ENCODE results near the gene TWF2. TPM values are rescaled to one million over a fixed set of nuclear protein-coding genes. Genes with fewer than 3 reads are reported as not detected.

Gene TWF2
- total and polyA plus RNA-seq, 9 of the 15 experiments (the other 6 are each of a cell fraction or from before 2014, with no cell fraction given), result 0.11 to 61.9 (median 29.7) TPM

- H3K4me3 ChIP-seq, result peak overlapping the region; percentile 77
- ChIA-PET POLR2A (interaction anchor here (0.7 to 0.9 kb wide), 2 partner anchors 24 to 1256 kb away, joined by 3 read pairs; no protein-coding TSS in a partner anchor), CTCF (ENCODE audit: low intra/inter-chr PET ratio) (interaction anchor here (0.6 kb wide), 1 partner anchor 46 kb away, joined by 3 read pairs; no protein-coding TSS in a partner anchor)
- H3K36me3 ChIP-seq (ENCODE audit: control insufficient read depth, insufficient read depth, low read length), result peaks cover 48% of the 10 kb centered on the region
- H4K20me1 ChIP-seq (replicated peaks; ENCODE audit: control insufficient read depth, insufficient read depth, low read length), result no peaks in the 10 kb centered on the region
- DNase-seq (ENCODE audit: extremely low read depth in 1 of 4, low spot score in 3 of 4), result no peak
- no peak for TF ChIP-seq NR2C2 (CRISPR knock-in tag; IDR thresholded peaks at IDR 0.05)
- peak; percentile 69 for TF ChIP-seq NR2C2 (tag; IDR thresholded peaks at IDR 0.05)
- TF ChIP-seq NFRKB (IDR thresholded peaks at IDR 0.05; ENCODE audit: low read depth), result 0 out of 2 replicates have a peak, but pooled peaks have one; percentile 12
- TF ChIP-seq ZNF766 (CRISPR knock-in tag; conservative IDR thresholded peaks at IDR 0.05), result peak; percentile 94
- TF ChIP-seq CTBP1 (IDR thresholded peaks at IDR 0.05; ENCODE audit: borderline replicate concordance), result 0 out of 2 replicates have a peak, but pooled peaks have one; percentile 27
- TF ChIP-seq ZBTB7A (IDR thresholded peaks at IDR 0.05; ENCODE audit: borderline replicate concordance, control insufficient read depth, low read depth, low read length), result peak; percentile 7; the same call in 1 of the 2 replicates
- 0 out of 2 replicates have a peak, but pooled peaks have one; percentile 19 for TF ChIP-seq ELF1 (tag; IDR thresholded peaks at IDR 0.05)
- no peak for TF ChIP-seq ATF3 (IDR thresholded peaks at IDR 0.05)
- TF ChIP-seq ATF3 (CRISPR knock-in tag; conservative IDR thresholded peaks at IDR 0.05), result no peak
- TF ChIP-seq FOXA3 (CRISPR knock-in tag; conservative IDR thresholded peaks at IDR 0.05 in 1 of 2, IDR thresholded peaks at IDR 0.05 in 1 of 2), result peak in 1 of 2 experiments; percentile 31; a peak in 1 of 4 replicates
- no peak for TF ChIP-seq KLF16 (IDR thresholded peaks at IDR 0.05)
- TF ChIP-seq XRCC4 (IDR thresholded peaks at IDR 0.05; ENCODE audit: extremely low read depth, insufficient read depth, insufficient read length), result no peak
- TF ChIP-seq, protein P1, sequence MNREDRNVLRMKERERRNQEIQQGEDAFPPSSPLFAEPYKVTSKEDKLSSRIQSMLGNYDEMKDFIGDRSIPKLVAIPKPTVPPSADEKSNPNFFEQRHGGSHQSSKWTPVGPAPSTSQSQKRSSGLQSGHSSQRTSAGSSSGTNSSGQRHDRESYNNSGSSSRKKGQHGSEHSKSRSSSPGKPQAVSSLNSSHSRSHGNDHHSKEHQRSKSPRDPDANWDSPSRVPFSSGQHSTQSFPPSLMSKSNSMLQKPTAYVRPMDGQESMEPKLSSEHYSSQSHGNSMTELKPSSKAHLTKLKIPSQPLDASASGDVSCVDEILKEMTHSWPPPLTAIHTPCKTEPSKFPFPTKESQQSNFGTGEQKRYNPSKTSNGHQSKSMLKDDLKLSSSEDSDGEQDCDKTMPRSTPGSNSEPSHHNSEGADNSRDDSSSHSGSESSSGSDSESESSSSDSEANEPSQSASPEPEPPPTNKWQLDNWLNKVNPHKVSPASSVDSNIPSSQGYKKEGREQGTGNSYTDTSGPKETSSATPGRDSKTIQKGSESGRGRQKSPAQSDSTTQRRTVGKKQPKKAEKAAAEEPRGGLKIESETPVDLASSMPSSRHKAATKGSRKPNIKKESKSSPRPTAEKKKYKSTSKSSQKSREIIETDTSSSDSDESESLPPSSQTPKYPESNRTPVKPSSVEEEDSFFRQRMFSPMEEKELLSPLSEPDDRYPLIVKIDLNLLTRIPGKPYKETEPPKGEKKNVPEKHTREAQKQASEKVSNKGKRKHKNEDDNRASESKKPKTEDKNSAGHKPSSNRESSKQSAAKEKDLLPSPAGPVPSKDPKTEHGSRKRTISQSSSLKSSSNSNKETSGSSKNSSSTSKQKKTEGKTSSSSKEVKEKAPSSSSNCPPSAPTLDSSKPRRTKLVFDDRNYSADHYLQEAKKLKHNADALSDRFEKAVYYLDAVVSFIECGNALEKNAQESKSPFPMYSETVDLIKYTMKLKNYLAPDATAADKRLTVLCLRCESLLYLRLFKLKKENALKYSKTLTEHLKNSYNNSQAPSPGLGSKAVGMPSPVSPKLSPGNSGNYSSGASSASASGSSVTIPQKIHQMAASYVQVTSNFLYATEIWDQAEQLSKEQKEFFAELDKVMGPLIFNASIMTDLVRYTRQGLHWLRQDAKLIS (CRISPR knock-in tag; IDR thresholded peaks at IDR 0.05), result 0 out of 2 replicates have a peak, but pooled peaks have one; percentile 29
- peak overlapping the region; percentile 80 for H3K27ac ChIP-seq (ENCODE audit: extremely low read depth, low read depth, low read length)
- H3K9me3 ChIP-seq (replicated peaks; ENCODE audit: control insufficient read depth, insufficient read depth, low read depth, low read length), result no peaks in the 10 kb centered on the region
- intact Hi-C loops (cut with micrococcal nuclease), result loop anchor here (2.0 kb wide), 1 partner anchor 44 kb away; the partner anchor contains the start of gene POC1A
- no peaks in the 10 kb centered on the region for H3K9me1 ChIP-seq (ENCODE audit: control insufficient read depth, insufficient read depth, low read length)
- peaks cover 22 to 31% of the 10 kb centered on the region in 2 experiments; a peak in 4 of 5 replicates for H3K4me1 ChIP-seq (replicated peaks in 1 of 2; ENCODE audit: control insufficient read depth in 2 of 2, insufficient read depth in 2 of 2, low read length in 2 of 2)
- WGBS (ENCODE audit: insufficient coverage, low coverage, missing lambda C conversion rate), result 44% methylated on average over 14 of the region's 14 CpGs
- in situ Hi-C loops (cut with MboI), result no loop called here
- ATAC-seq, result no peak
- peaks cover 16% of the 10 kb centered on the region for H3K79me2 ChIP-seq (ENCODE audit: control insufficient read depth, insufficient read depth, low read length)
- peak overlapping the region; percentile 78 for H3K4me2 ChIP-seq (ENCODE audit: insufficient read depth, low read length)
- no peaks in the 10 kb centered on the region for H3K27me3 ChIP-seq (ENCODE audit: control insufficient read depth in 2 of 2, insufficient read depth in 2 of 2, low read length in 2 of 2)
- H3K9ac ChIP-seq (ENCODE audit: insufficient read depth in 1 of 2, low read depth in 2 of 2, low read length in 2 of 2), result peak overlapping the region; percentile 80 to 96
- FAIRE-seq, result peak; percentile 15
- TSS peak; percentile 65 for BruUV-seq (replicated peaks)
- H2AFZ ChIP-seq (ENCODE audit: low read depth, low read length), result peak overlapping the region; percentile 92; the same call in 1 of the 2 replicates
These were observed 40.0 kb downstream of the TWF2 start for GRCh38 chr3:52198643-52199608.

Measured in K562 (cell line).